DMS53 treated with DMSO at 0.1 percent for 48 hours (cell line): ENCODE results near the gene OBP2B.
"Not testable (repeated sequence)": the region's sequence is repeated elsewhere in the genome, so short reads cannot be mapped to it uniquely, and the experiment has no call there.

Experiments used
- DNase-seq: peaks from one replicate; lab custom pipeline; 2025; ENCODE audit not compliant: unreplicated experiment; lab: John Stamatoyannopoulos, UW

Gene OBP2B

GRCh38 chr9:133208880-133209300 lies at the start of gene OBP2B:
TSS of gene OBP2B (minus strand) at chr9:133209250. CDS start at chr9:133209199, 51 bp downstream.
- DNase-seq, result not testable (repeated sequence)

- DNase-seq, result no peak
These were observed 49.3 kb upstream of the OBP2B start for GRCh38 chr9:133258061-133259015.

GRCh38 chr9:133257465-133257956 lies 48.5 kb upstream of the OBP2B start:
- DNase-seq, result no peak

- DNase-seq, result no peak
These were observed 47.6 kb upstream of the OBP2B start for GRCh38 chr9:133256686-133257091.

- no peak for DNase-seq
These were observed 47.0 kb upstream of the OBP2B start for GRCh38 chr9:133256136-133256461.

- DNase-seq, result no peak
These were observed 46.5 kb upstream of the OBP2B start for GRCh38 chr9:133255371-133256135.

GRCh38 chr9:133254471-133254870 lies 45.4 kb upstream of the OBP2B start:
- DNase-seq, result no peak

GRCh38 chr9:133253268-133253667 lies 44.2 kb upstream of the OBP2B start:
- DNase-seq, result no peak

GRCh38 chr9:133252301-133253020 lies 43.4 kb upstream of the OBP2B start:
- no peak for DNase-seq

- DNase-seq, result no peak
These were observed 42.7 kb upstream of the OBP2B start for GRCh38 chr9:133251773-133252172.

GRCh38 chr9:133251221-133251620 lies 42.2 kb upstream of the OBP2B start:
- DNase-seq, result not testable (repeated sequence)

- DNase-seq, result peak; percentile 73
These were observed 41.7 kb upstream of the OBP2B start for GRCh38 chr9:133250741-133251170.

GRCh38 chr9:133249337-133249736 lies 40.3 kb upstream of the OBP2B start:
- no peak for DNase-seq

- DNase-seq, result no peak
These were observed 39.8 kb upstream of the OBP2B start for GRCh38 chr9:133248726-133249295.

GRCh38 chr9:133247632-133248031 lies 38.6 kb upstream of the OBP2B start:
- DNase-seq, result no peak

GRCh38 chr9:133246991-133247390 lies 37.9 kb upstream of the OBP2B start:
- DNase-seq, result no peak

GRCh38 chr9:133246562-133246961 lies 37.5 kb upstream of the OBP2B start:
- DNase-seq, result no peak

- no peak for DNase-seq
These were observed 33.9 kb upstream of the OBP2B start for GRCh38 chr9:133242991-133243390.

- no peak for DNase-seq
These were observed 33.2 kb upstream of the OBP2B start for GRCh38 chr9:133242241-133242640.

- DNase-seq, result no peak
These were observed 30.6 kb upstream of the OBP2B start for GRCh38 chr9:133239533-133240090.
